KOPT-K1 (cell line): ENCODE results near the gene P3H3.

Source experiments
- H3K27ac ChIP-seq: fragments of 200-600 bp; sonication (generic); 2 replicates; pipeline ENCODE4 v1.5.1; 2016; ENCODE audit warnings: antibody characterized with exemption, mild to moderate bottlenecking, low read depth, low read length; ENCODE audit not compliant: poor library complexity, severe bottlenecking
- H3K36me3 ChIP-seq: fragments of 200-600 bp; sonication (generic); 2 replicates; pipeline ENCODE4 v1.5.1; 2017; ENCODE audit warnings: antibody characterized with exemption, mild to moderate bottlenecking, low read length, moderate library complexity; ENCODE audit not compliant: insufficient read depth
- H3K9me3 ChIP-seq: fragments of 200-600 bp; sonication (generic); 2 replicates; pipeline ENCODE4 v1.5.1; 2017; ENCODE audit warnings: antibody characterized with exemption, low read length, mild to moderate bottlenecking; ENCODE audit not compliant: insufficient read depth, poor library complexity, severe bottlenecking

P3H3 gene

GRCh38 chr12:6790496-6791150 is 37.6 kb upstream of the P3H3 start:
- Histone ChIP-seq H3K36me3 (no peaks in the 10 kb centered on the region), H3K27ac (no peak overlapping the region), H3K9me3 (no peaks in the 10 kb centered on the region)

GRCh38 chr12:6791931-6792520 is 36.2 kb upstream of the P3H3 start:
- Histone ChIP-seq H3K36me3 (no peaks in the 10 kb centered on the region), H3K27ac (no peak overlapping the region), H3K9me3 (no peaks in the 10 kb centered on the region)

DNA sequence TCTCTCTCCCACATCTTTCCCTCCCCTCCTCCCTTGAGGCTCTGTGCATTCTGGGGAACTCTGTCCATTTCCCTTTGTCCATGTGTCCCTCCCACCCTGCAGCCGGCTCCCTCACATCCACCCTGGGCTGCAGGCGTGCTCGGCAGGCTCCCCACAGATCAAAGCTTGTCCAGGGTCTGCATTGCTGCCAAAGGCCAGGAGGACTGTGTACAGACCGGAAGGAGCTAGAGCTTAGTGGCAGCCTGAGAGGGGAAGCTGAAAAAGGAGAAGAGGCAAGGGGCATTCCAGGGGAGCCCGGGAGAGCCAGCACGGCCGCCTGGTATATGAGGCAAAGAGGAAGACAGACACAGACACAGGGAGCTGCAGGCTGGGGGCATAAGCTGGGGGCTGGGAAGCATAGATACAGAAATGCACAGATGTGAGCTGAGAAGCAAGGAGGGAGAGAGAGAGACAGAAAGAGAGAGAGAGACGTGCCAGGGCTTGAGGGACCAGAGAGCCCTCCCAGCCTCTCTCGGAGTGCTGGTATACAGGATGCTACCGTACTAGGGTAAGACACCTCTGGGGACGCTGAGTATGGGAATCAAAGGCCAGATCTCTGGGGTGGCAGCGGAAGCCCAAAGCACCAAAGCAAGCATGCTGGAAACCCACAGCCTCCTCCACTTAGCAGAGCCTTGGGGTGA is 35.5 kb upstream of the P3H3 start:
- Histone ChIP-seq H3K9me3 (no peaks in the 10 kb centered on the region), H3K36me3 (no peaks in the 10 kb centered on the region), H3K27ac (no peak overlapping the region)

DNA sequence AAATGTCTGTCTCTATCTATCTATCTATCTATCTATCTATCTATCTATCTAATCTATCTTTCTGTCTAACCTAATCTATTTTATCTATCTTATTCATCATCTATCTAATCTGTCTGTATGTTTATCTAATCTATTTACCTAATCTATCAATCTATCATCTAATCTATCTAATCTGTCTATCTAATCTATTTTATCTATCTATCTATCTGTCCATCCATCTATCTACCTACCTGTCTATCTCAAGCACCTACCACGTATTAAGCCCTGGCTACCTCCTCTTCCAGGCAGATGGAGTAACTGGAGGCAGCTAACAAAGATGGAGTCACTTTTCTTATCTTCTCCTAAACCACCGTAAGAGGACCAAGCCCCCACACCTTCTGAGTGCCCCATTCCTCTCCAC is 33.1 kb upstream of the P3H3 start:
- no peaks in the 10 kb centered on the region for H3K9me3 ChIP-seq
- H3K27ac ChIP-seq: no peak overlapping the region
- no peaks in the 10 kb centered on the region for H3K36me3 ChIP-seq

GRCh38 chr12:6796576-6796975 is 31.6 kb upstream of the P3H3 start:
- no peaks in the 10 kb centered on the region for H3K9me3 ChIP-seq
- no peak overlapping the region for H3K27ac ChIP-seq
- H3K36me3 ChIP-seq: no peaks in the 10 kb centered on the region

GRCh38 chr12:6799147-6799546 is 29.1 kb upstream of the P3H3 start:
- no peaks in the 10 kb centered on the region; the same call in 1 of the 2 replicates for H3K36me3 ChIP-seq
- H3K27ac ChIP-seq: no peak overlapping the region
- no peaks in the 10 kb centered on the region for H3K9me3 ChIP-seq

DNA sequence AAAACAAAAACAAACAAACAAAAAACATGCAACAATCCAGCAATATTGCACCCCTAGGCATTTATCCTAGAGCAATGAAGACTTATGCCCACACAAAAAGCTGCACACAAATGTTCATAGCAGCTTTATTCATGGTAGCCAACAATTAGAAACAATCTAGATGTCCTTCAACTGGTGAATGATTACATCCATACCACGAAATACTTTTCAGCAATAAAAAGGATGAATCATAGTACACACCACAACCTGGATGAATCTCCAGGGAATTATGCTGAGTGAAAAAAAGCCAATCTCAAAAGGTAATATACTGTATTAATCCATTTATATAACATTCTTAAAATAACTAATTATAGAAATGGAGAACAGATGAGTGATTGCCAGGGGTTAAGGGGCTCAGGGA is 21.0 kb upstream of the P3H3 start:
- no peaks in the 10 kb centered on the region; the same call in 1 of the 2 replicates for H3K36me3 ChIP-seq
- H3K9me3 ChIP-seq: no peaks in the 10 kb centered on the region
- no peak overlapping the region for H3K27ac ChIP-seq

DNA sequence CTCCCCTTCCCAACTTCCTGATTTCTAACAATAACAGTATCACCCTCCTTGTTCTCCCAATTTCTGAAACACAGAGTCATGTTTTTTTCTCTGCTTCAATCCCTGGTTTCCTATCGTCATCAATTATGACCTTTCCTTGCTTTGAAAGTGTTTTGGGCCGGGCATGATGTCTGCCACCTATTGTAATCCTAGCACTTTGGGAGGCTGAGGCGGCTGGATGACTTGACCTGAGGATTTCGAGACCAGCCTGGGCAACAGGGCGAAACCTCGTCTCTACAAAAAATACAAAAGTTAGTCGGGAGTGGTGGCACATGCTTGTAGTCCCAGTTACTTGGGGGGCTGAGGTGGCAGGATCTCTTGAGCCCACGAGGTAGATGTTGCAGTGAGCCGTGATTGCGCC is 19.2 kb upstream of the P3H3 start:
- Histone ChIP-seq H3K9me3 (no peaks in the 10 kb centered on the region), H3K36me3 (no peaks in the 10 kb centered on the region; the same call in 1 of the 2 replicates), H3K27ac (no peak overlapping the region)

DNA sequence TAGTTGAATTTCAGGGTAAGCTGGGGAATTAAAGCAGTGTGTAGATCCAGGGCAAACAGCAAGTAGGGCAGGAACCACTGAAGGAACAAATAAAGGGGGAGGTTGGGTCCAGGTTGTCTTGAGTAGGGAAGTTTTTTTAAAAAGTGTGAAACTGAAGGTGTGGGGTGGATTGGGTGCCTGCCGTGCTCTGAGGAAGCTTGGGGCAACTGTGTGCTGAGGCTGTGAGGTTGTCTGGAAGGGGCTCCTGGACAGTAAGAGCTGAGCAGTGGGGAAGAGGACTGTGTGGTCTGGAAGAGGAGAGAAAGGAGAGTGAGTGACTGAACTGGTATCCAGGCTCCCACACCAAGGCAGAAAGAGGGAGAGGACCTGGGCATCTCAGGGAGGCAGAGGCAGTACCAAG is 17.4 kb upstream of the P3H3 start:
- Histone ChIP-seq H3K27ac (no peak overlapping the region), H3K9me3 (no peaks in the 10 kb centered on the region), H3K36me3 (no peaks in the 10 kb centered on the region)

GRCh38 chr12:6813363-6813762 is 14.8 kb upstream of the P3H3 start:
- Histone ChIP-seq H3K9me3 (no peaks in the 10 kb centered on the region), H3K36me3 (no peaks in the 10 kb centered on the region), H3K27ac (no peak overlapping the region)

GRCh38 chr12:6816598-6816997 is 11.6 kb upstream of the P3H3 start:
- no peaks in the 10 kb centered on the region for H3K36me3 ChIP-seq
- no peak overlapping the region for H3K27ac ChIP-seq
- no peaks in the 10 kb centered on the region for H3K9me3 ChIP-seq

DNA sequence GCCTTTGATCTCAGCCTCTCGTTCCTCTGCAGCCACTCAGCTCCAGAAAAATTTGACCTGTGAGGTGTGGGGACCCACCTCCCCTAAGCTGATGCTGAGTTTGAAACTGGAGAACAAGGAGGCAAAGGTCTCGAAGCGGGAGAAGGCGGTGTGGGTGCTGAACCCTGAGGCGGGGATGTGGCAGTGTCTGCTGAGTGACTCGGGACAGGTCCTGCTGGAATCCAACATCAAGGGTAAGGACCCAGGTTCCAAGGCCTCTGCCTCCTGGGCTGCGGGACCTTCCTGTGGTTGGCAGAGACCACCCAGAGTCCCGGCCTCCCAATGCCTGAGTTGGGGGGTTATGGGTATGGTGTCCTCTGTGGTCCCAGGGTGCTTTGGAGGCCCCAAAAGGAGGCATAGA is 11.1 kb upstream of the P3H3 start:
- Histone ChIP-seq H3K9me3 (no peaks in the 10 kb centered on the region), H3K36me3 (no peaks in the 10 kb centered on the region), H3K27ac (no peak overlapping the region)

DNA sequence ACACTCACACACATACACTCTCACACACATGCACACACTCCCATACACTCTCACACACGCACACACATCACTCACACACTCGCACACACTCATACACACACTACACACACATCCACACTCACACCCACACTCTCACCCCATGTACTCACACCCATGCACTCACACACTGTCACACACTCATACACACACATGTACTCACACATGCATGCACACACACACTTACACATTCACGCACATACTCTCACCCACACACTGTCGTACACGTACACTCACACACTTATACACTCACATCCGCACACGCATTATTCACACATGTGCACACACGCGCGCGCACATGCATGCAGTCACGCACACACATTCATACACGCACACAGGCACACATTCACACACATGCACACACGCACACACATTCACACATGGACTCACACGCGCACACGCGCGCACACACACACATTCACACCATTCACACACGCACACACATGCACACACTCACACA is 10.5 kb upstream of the P3H3 start:
- Histone ChIP-seq H3K27ac (no peak overlapping the region), H3K36me3 (no peaks in the 10 kb centered on the region), H3K9me3 (no peaks in the 10 kb centered on the region)

- Histone ChIP-seq H3K27ac (no peak overlapping the region), H3K9me3 (no peaks in the 10 kb centered on the region)
Measured at GRCh38 chr12:6818222-6818621, 10.0 kb upstream of the P3H3 start.

GRCh38 chr12:6818645-6819044 is 9.6 kb upstream of the P3H3 start:
- Histone ChIP-seq H3K9me3 (no peaks in the 10 kb centered on the region), H3K36me3 (no peaks in the 10 kb centered on the region), H3K27ac (no peak overlapping the region)

More at GRCh38 chr12:6818222-6818621, 10.0 kb upstream of the P3H3 start:
- no peaks in the 10 kb centered on the region for H3K36me3 ChIP-seq
